CD8-positive, alpha-beta memory T cell (primary cell): Measurements from ENCODE around the gene RBBP9. TPM values are rescaled to one million over a fixed set of nuclear protein-coding genes. Genes with fewer than 3 reads are reported as not detected.

Experiments used
- CTCF ChIA-PET: fragments of 350-600 bp; sonication (Branson Sonifier 250); formaldehyde crosslinking; loops from one replicate; lab custom pipeline; 2021; ENCODE audit warnings: antibody characterized with exemption; lab: Charles Lee
- POLR2A ChIA-PET: fragments of 350-600 bp; sonication (Branson Sonifier 250); formaldehyde crosslinking; loops from one replicate; lab custom pipeline; 2021; ENCODE audit warnings: antibody characterized with exemption; lab: Charles Lee
- DNase-seq, 5 donors: peaks; one replicate each; pipeline versions ENCODE4 v3.0.0 to v3.0.0-alpha.2; 2020 to 2022; ENCODE audit warnings: mixed read lengths in 1 of 5
- H3K27ac ChIP-seq: one replicate; pipeline ENCODE4 v1.7.0; 2013; ENCODE audit warnings: low read depth, mild to moderate bottlenecking, low read length, moderate library complexity
- H3K27me3 ChIP-seq: 2 replicates; pipeline ENCODE4 v1.7.0; 2013; ENCODE audit warnings: low read length, mild to moderate bottlenecking; ENCODE audit not compliant: insufficient read depth, poor library complexity, severe bottlenecking
- H3K36me3 ChIP-seq: 2 replicates; pipeline ENCODE4 v1.7.0; 2013; ENCODE audit warnings: mild to moderate bottlenecking, low read length, moderate library complexity; ENCODE audit not compliant: insufficient read depth
- H3K4me1 ChIP-seq: 2 replicates; pipeline ENCODE4 v1.7.0; 2013; ENCODE audit warnings: mild to moderate bottlenecking, low read length, moderate library complexity; ENCODE audit not compliant: insufficient read depth
- H3K4me3 ChIP-seq: 2 replicates; pipeline ENCODE4 v1.7.0; 2013; ENCODE audit warnings: mild to moderate bottlenecking, low read length
- H3K9me3 ChIP-seq: 2 replicates; pipeline ENCODE4 v1.7.0; 2013; ENCODE audit warnings: mild to moderate bottlenecking, low read length
- H3K27ac Mint-ChIP-seq, 8 donors: one replicate each; pipeline ENCODE4 v1.8.0; 2020 to 2021; ENCODE audit warnings: mixed read lengths in 8 of 8, mild to moderate bottlenecking in 6 of 8, inconsistent platforms in 3 of 8, moderate library complexity in 3 of 8
- H3K27me3 Mint-ChIP-seq, 2 donors: one replicate each; pipeline ENCODE4 v1.8.0; 2020 to 2021; ENCODE audit warnings: mixed read lengths in 2 of 2, mild to moderate bottlenecking in 1 of 2, moderate library complexity in 1 of 2
- H3K36me3 Mint-ChIP-seq, 3 donors: one replicate each; pipeline ENCODE4 v1.8.0; 2020 to 2021; ENCODE audit warnings: mixed read lengths in 3 of 3, inconsistent platforms in 1 of 3, mild to moderate bottlenecking in 1 of 3
- H3K4me1 Mint-ChIP-seq, 3 donors: one replicate each; pipeline ENCODE4 v1.8.0; 2020 to 2021; ENCODE audit warnings: mixed read lengths in 3 of 3, inconsistent platforms in 1 of 3, mild to moderate bottlenecking in 1 of 3
- H3K4me3 Mint-ChIP-seq, 7 donors: one replicate each; pipeline ENCODE4 v1.8.0; 2020 to 2021; ENCODE audit warnings: mixed read lengths in 7 of 7, mild to moderate bottlenecking in 6 of 7, moderate library complexity in 4 of 7, inconsistent platforms in 2 of 7
- H3K9me3 Mint-ChIP-seq, 5 donors: one replicate each; pipeline ENCODE4 v1.8.0; 2020 to 2022; ENCODE audit warnings: mixed read lengths in 5 of 5, mild to moderate bottlenecking in 3 of 5, moderate library complexity in 2 of 5, inconsistent platforms in 1 of 5
- polyA plus RNA-seq: library from polyadenylated mRNA; unstranded; fragments of 300-500 nt; fragmentation: Illumina TruSeq; gene quantifications from one replicate; pipeline ENCODE4 v1.2.3, GENCODE V29; 2021
- total RNA-seq, 2 experiments: library from RNA; stranded (reverse); gene quantifications; one replicate each; pipeline ENCODE4 v1.2.3, GENCODE V29; 2021

Gene RBBP9
- total and polyA plus RNA-seq, 3 experiments from 2014 or later, result 7.9 to 20.4 (median 18.1) TPM

DNA sequence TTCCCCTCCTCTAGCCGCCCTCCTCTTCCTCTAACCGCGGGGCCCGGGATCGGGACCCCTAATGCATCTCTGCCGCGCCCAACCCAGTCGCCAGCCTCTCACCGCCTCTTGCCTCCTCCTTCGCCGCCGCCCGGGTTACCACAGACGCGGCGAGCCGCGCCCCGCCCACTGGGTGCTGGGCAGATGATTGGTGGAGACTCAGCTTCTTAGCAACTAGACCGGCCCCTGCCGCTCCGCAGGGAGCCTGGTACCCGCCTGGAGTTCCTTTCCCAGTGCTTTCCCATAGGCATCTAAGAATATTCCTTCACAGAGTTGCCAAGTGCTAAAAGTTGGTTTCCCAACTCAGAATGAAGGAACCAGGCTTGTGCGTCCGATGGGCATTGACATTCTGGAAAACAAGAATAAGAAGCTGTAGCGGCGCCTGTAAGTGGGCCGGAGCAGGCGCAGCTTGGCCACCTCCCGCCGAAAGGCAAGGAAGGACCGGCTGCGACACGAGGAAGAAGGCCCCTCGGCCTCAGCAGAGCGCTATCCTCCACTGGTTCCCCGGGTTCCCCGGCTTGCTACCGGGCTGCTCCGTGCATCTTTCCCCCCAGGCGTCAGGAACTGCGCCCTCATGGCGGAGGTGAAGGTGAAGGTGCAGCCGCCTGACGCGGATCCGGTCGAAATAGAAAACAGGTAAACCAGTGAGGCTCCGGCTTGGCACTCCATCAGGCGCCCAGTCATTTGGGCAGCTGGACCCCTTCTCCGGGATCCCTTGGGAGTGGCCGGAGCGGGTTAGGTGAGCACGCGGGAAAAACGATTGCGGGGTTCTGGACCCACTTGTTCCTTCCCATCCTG, 29.9 kb downstream of the RBBP9 start, which contains the start of the genes DZANK1 and POLR3F:
Gene DZANK1, minus strand, starts transcription at position 137 of the 837 bp plus-strand sequence. CDS start 1,672 bp downstream, outside the sequence.
Gene POLR3F, plus strand, starts transcription at position 497 of the 837 bp plus-strand sequence. Its CDS starts 117 bp downstream, at position 614.
- Histone ChIP-seq H3K36me3 (peaks cover 8% of the 10 kb centered on the region), H3K27ac (peak within 1 kb of the TSS; percentile 79), H3K27me3 (no peaks in the 10 kb centered on the region), H3K4me3 (peak within 1 kb of the TSS; percentile 91), H3K9me3 (no peaks in the 10 kb centered on the region), H3K4me1 (peaks cover 11% of the 10 kb centered on the region)
- Mint-ChIP-seq H3K4me1 (peaks cover 28 to 46% (median 38%) of the 10 kb centered on the region in 3 donors), H3K27ac (peak within 1 kb of the TSS; percentile 95 to 98 (median 98)), H3K36me3 (peaks cover 0 to 39% (median 0%) of the 10 kb centered on the region in 3 donors), H3K9me3 (no peaks in the 10 kb centered on the region), H3K27me3 (peaks cover 0 to 3% of the 10 kb centered on the region in 2 donors), H3K4me3 (peak within 1 kb of the TSS; percentile 87 to 97 (median 96))
- ChIA-PET POLR2A (interaction anchor here (0.7 to 2.9 kb wide), 7 partner anchors 30 to 1585 kb away, joined by 3 to 53 read pairs (median 5); partner anchors contain the start of genes CFAP61, CRNKL1, RBBP9 and SEC23B), CTCF (interaction anchor here (1.0 to 1.8 kb wide), 2 partner anchors 8 to 41 kb away, joined by 3 to 9 read pairs; partner anchors contain the start of gene SEC23B)
- peak; percentile 87 to 94 (median 91) for DNase-seq

DNA sequence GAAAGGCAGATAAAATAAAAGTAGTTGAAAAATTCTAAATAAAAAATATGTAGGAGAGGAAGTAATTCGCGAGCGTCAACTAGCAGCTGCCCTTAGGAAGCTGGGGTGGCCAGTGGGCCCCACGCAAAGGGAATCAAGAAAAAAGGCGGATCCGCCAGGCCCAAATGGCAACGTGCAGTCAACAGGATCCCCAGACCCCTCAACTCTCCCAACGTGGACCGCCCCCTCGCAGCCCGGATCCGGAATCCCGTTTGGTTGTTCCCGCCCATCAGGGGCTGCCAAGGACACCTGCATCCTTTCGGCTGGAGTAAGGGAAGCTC, 30.5 kb downstream of the RBBP9 start:
- H3K4me1 ChIP-seq, result peaks cover 11% of the 10 kb centered on the region
- no peaks in the 10 kb centered on the region for H3K27me3 ChIP-seq
- Mint-ChIP-seq H3K9me3 (no peaks in the 10 kb centered on the region), H3K4me1 (peaks cover 28 to 46% (median 38%) of the 10 kb centered on the region in 3 donors), H3K36me3 (peaks cover 0 to 33% (median 0%) of the 10 kb centered on the region in 3 donors), H3K27me3 (peaks cover 0 to 3% of the 10 kb centered on the region in 2 donors), H3K27ac (peak overlapping the region; percentile 95 to 98 (median 98)), H3K4me3 (peak overlapping the region; percentile 87 to 97 (median 96))
- peaks cover 8% of the 10 kb centered on the region for H3K36me3 ChIP-seq
- no peaks in the 10 kb centered on the region for H3K9me3 ChIP-seq
- POLR2A ChIA-PET, result interaction anchor here (0.7 to 2.9 kb wide), 5 partner anchors 31 to 328 kb away, joined by 3 to 53 read pairs (median 9); partner anchors contain the start of genes RBBP9, SEC23B and ZNF133
- no peak for DNase-seq
- peak overlapping the region; percentile 91 for H3K4me3 ChIP-seq
- H3K27ac ChIP-seq, result peak overlapping the region; percentile 79
- CTCF ChIA-PET, result interaction anchor here (1.0 to 1.8 kb wide), 2 partner anchors 9 to 42 kb away, joined by 3 to 9 read pairs; partner anchors contain the start of gene SEC23B

DNA sequence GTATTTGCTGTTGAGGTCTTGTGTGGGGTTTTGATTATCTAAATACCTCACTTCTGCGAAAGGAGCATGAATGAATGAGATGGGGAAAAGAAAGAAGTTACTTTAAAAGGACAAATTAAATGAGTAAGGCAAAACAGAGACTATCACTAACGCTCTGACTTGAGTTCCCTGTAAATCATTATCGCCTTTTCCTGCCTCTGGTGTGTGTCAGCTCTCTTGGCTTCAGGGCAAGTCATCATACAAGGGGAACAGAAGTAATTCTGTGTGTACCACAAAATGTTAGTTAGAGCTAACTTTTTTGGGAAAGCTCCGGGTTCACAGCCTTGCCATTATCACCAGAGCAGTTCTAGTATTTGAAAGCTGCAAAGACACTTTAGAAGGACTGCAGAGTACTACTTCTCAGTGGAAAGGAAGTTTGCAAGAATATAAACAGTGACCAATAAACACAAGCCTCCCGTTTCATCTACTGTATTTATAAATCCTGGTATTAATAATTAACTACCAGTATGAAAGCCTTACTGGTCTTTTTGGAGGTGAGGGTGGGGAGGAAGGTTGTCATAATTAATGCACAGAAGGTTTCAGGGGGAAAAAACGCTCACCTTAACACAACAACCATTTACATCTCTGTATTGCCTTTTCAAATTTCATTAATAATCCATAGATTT, 31.4 kb downstream of the RBBP9 start:
- H3K27me3 ChIP-seq, result no peaks in the 10 kb centered on the region
- ChIA-PET POLR2A (interaction anchor here (2.9 kb wide), 1 partner anchor 42 kb away, joined by 53 read pairs; the partner anchor contains the start of gene SEC23B), CTCF (no interaction called here)
- Mint-ChIP-seq H3K4me1 (peaks cover 28 to 46% (median 38%) of the 10 kb centered on the region in 3 donors), H3K36me3 (peaks cover 0 to 25% (median 1%) of the 10 kb centered on the region in 3 donors), H3K4me3 (peak overlapping the region; percentile 83 to 97 (median 96)), H3K27ac (peak overlapping the region; percentile 65 to 98 (median 98)), H3K9me3 (no peaks in the 10 kb centered on the region), H3K27me3 (peaks cover 0 to 3% of the 10 kb centered on the region in 2 donors)
- DNase-seq, result no peak
- H3K9me3 ChIP-seq, result no peaks in the 10 kb centered on the region
- peaks cover 11% of the 10 kb centered on the region for H3K4me1 ChIP-seq
- H3K4me3 ChIP-seq, result no peak overlapping the region
- no peaks in the 10 kb centered on the region for H3K36me3 ChIP-seq
- no peak overlapping the region for H3K27ac ChIP-seq

DNA sequence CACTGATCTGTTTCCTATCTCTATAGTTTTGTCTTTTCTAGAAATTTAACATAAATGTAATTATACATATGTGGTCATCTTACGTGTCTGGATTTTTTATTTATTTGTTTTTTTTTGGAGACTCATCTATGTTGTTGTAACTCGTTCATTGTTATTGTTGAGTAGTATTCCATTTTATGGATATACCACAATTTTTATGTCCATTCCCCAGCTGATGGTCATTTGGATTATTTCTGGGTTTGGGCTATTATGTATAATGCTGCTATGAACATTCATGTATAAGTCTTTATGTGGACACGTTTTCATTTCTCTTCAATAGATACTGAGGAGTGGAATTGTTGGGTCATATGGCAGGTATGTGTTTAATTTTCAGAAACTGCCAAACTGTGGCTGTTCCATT, 40.4 kb downstream of the RBBP9 start:
- H3K9me3 Mint-ChIP-seq, result peaks cover 0 to 5% (median 2%) of the 10 kb centered on the region in 5 donors
- CTCF ChIA-PET, result no interaction called here

DNA sequence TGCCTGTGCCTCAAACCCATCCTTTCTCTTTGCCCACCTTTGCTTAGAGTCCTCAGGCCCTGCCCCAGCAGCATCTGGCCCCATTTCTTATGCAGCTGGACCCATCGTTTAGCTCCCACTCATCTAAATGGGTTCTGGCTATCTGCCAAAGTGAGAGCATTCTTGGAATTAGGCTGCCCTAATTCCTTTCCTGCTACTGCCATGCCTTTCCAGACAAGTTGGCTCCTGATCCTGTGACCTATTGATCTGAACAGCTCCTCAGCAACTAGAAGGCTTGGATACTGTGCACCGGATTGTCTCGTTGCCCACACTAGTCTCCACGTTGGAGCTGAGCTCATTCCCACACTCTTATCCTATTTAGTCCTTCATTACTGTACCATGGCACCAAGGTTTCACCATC, 53.1 kb downstream of the RBBP9 start:
- H3K4me3 ChIP-seq, result no peak overlapping the region
- Mint-ChIP-seq H3K27me3 (no peaks in the 10 kb centered on the region), H3K36me3 (peaks cover 2 to 7% (median 3%) of the 10 kb centered on the region in 3 donors), H3K9me3 (no peaks in the 10 kb centered on the region), H3K4me3 (no peak overlapping the region), H3K27ac (no peak overlapping the region), H3K4me1 (no peaks in the 10 kb centered on the region)
- H3K27me3 ChIP-seq, result no peaks in the 10 kb centered on the region
- H3K27ac ChIP-seq, result no peak overlapping the region
- H3K9me3 ChIP-seq, result no peaks in the 10 kb centered on the region
- no peaks in the 10 kb centered on the region for H3K4me1 ChIP-seq
- no peaks in the 10 kb centered on the region for H3K36me3 ChIP-seq
- DNase-seq, result no peak
- ChIA-PET POLR2A (no interaction called here), CTCF (no interaction called here)

More for the DNA sequence above, 40.4 kb downstream of the RBBP9 start:
- H3K36me3 ChIP-seq, result no peaks in the 10 kb centered on the region
- H3K9me3 ChIP-seq, result no peaks in the 10 kb centered on the region
- H3K36me3 Mint-ChIP-seq, result peaks cover 1 to 22% (median 4%) of the 10 kb centered on the region in 3 donors
- H3K4me1 Mint-ChIP-seq, result no peaks in the 10 kb centered on the region
- H3K27me3 ChIP-seq, result no peaks in the 10 kb centered on the region
- DNase-seq, result no peak
- H3K4me1 ChIP-seq, result no peaks in the 10 kb centered on the region
- no peak overlapping the region for H3K27ac Mint-ChIP-seq
- H3K27me3 Mint-ChIP-seq, result peaks cover 0 to 2% of the 10 kb centered on the region in 2 donors
- H3K27ac ChIP-seq, result no peak overlapping the region
- H3K4me3 Mint-ChIP-seq, result no peak overlapping the region
- no peak overlapping the region for H3K4me3 ChIP-seq
- POLR2A ChIA-PET, result no interaction called here

DNA sequence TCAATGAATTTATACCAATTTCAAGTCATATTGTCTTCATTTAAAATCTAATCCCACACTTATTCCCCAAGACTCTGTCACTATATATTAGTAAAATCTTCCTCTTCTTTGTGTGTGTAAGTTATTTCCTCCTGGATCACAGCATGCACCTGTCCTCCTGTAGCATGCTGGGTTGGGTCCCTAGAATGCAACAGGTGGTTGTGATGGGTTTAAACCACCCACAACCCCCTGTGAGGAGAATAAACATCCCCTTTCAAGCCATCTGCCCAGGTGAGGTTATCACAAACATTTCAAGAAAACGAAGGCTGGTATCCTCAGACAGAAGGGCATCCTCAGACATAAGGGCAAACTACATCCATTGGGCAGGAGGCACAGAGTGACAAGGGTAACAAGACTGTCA, 56.6 kb downstream of the RBBP9 start:
- CTCF ChIA-PET, result no interaction called here
- Mint-ChIP-seq H3K36me3 (peaks cover 0 to 6% (median 3%) of the 10 kb centered on the region in 3 donors), H3K27ac (no peak overlapping the region), H3K9me3 (no peaks in the 10 kb centered on the region), H3K27me3 (no peaks in the 10 kb centered on the region), H3K4me1 (no peaks in the 10 kb centered on the region), H3K4me3 (no peak overlapping the region)
- no peak for DNase-seq
- Histone ChIP-seq H3K27ac (no peak overlapping the region), H3K4me1 (no peaks in the 10 kb centered on the region), H3K4me3 (no peak overlapping the region), H3K36me3 (no peaks in the 10 kb centered on the region), H3K27me3 (no peaks in the 10 kb centered on the region), H3K9me3 (no peaks in the 10 kb centered on the region)
- POLR2A ChIA-PET, result no interaction called here

DNA sequence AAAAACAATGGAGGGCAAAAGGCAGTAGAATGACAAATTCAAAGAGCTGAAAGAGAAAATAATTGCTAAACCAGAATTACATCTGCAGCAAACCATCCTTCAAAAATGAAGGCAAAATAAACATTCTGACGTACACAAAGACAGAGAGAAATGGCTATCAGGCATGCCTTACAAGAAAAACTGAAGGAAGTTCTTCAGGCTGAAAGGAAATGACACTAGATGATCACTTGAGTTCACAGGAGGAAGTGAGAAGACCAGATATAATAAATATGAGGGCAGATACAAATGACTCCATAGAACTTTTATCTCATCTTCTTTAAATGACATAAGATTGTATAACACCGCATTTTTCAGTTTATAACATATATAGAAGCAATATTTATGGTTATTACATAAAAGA, 60.2 kb downstream of the RBBP9 start:
- no peak overlapping the region for H3K4me3 Mint-ChIP-seq
- ChIA-PET POLR2A (no interaction called here), CTCF (no interaction called here)
- H3K4me1 ChIP-seq, result no peaks in the 10 kb centered on the region
- H3K27me3 ChIP-seq, result no peaks in the 10 kb centered on the region
- H3K9me3 ChIP-seq, result no peaks in the 10 kb centered on the region
- H3K4me1 Mint-ChIP-seq, result no peaks in the 10 kb centered on the region
- H3K27me3 Mint-ChIP-seq, result no peaks in the 10 kb centered on the region
- H3K4me3 ChIP-seq, result no peak overlapping the region
- H3K36me3 Mint-ChIP-seq, result peaks cover 0 to 7% (median 2%) of the 10 kb centered on the region in 3 donors
- no peak overlapping the region for H3K27ac Mint-ChIP-seq
- DNase-seq, result no peak
- no peaks in the 10 kb centered on the region for H3K36me3 ChIP-seq
- H3K9me3 Mint-ChIP-seq, result no peaks in the 10 kb centered on the region
- no peak overlapping the region for H3K27ac ChIP-seq
